Measurements from ENCODE around the gene DPH3. TPM values are rescaled to one million over a fixed set of nuclear protein-coding genes. Genes with fewer than 3 reads are reported as not detected.

Gene DPH3
- total RNA-seq, 1 donor from 2014 or later = 61.5 TPM

DNA sequence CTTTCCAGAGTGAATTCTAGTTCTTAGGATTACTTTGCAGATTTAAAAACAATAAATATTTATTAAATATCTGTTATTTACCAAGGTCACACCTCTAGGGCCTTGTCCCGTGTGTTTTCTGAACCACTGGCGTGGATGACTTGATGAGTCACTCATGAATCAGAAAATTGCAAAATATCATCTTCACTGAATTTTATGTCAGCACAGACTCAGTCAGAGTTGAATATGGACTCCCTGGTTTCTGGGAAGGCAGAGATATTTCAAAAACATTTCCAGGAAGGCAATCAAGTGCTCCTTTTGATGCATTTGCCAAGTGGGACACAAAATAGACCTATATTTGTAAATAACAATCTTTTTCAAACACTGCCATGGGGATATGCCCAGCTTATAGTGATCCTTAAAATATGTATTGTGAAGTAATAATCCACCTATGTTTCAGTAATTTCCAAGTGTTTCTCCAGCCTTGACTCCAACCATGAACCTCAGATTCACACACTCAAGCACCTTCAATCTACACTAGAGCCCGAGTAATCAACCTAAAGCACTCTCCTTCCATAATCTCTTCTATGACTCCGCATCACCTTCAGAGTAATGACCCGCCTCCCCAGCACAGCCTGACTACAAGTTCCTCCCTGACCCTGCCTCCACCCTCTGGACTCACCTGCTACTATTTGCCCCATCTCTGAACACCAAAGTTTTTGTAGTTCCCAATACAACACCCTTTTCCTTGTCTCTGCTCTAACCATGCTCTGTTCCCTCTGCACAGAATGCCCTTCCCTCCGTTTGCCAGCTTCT, 24.3 kb downstream of the DPH3 start:
- H3K79me2 ChIP-seq (ENCODE audit: insufficient read depth, low read length) = no peaks in the 10 kb centered on the region
- Mint-ChIP-seq H3K27me3 (ENCODE audit: low read depth, unreplicated experiment) (peaks cover 4% of the 10 kb centered on the region), H3K9me3 (ENCODE audit: unreplicated experiment) (no peaks in the 10 kb centered on the region), H3K4me1 (ENCODE audit: low read depth, unreplicated experiment) (peaks cover 11% of the 10 kb centered on the region), H3K4me3 (ENCODE audit: unreplicated experiment) (no peak overlapping the region), H3K27ac (ENCODE audit: unreplicated experiment) (no peak overlapping the region), H3K36me3 (ENCODE audit: low read depth, unreplicated experiment) (peaks cover 4% of the 10 kb centered on the region)
- no peak overlapping the region for H3K27ac ChIP-seq (ENCODE audit: low read depth, low read length)
- TF ChIP-seq, protein P1, sequence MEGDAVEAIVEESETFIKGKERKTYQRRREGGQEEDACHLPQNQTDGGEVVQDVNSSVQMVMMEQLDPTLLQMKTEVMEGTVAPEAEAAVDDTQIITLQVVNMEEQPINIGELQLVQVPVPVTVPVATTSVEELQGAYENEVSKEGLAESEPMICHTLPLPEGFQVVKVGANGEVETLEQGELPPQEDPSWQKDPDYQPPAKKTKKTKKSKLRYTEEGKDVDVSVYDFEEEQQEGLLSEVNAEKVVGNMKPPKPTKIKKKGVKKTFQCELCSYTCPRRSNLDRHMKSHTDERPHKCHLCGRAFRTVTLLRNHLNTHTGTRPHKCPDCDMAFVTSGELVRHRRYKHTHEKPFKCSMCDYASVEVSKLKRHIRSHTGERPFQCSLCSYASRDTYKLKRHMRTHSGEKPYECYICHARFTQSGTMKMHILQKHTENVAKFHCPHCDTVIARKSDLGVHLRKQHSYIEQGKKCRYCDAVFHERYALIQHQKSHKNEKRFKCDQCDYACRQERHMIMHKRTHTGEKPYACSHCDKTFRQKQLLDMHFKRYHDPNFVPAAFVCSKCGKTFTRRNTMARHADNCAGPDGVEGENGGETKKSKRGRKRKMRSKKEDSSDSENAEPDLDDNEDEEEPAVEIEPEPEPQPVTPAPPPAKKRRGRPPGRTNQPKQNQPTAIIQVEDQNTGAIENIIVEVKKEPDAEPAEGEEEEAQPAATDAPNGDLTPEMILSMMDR (IDR thresholded peaks at IDR 0.05; ENCODE audit: insufficient read depth, low read depth, low read length) = no peak
- TF ChIP-seq EZH2 (IDR thresholded peaks at IDR 0.05; ENCODE audit: insufficient read depth, low read length) = no peak
- H3K9ac ChIP-seq (ENCODE audit: low read length) = no peak overlapping the region
- peaks cover 11% of the 10 kb centered on the region for H3K4me1 ChIP-seq (ENCODE audit: insufficient read depth, low read length)
- no peaks in the 10 kb centered on the region for H3K27me3 ChIP-seq (ENCODE audit: insufficient read depth, low read length)
- H3K9me3 ChIP-seq (ENCODE audit: insufficient read depth, low read depth, low read length) = no peaks in the 10 kb centered on the region
- DNase-seq (ENCODE audit: low read depth) = peak; percentile 46
- H4K20me1 ChIP-seq (ENCODE audit: insufficient read depth, low read length) = no peaks in the 10 kb centered on the region
- H3K4me3 ChIP-seq (ENCODE audit: insufficient read depth, low read depth, low read length) = no peak overlapping the region
- no peak for FAIRE-seq
- H3K4me2 ChIP-seq (ENCODE audit: low read length) = no peak overlapping the region
- H3K36me3 ChIP-seq (ENCODE audit: insufficient read depth, low read length) = no peaks in the 10 kb centered on the region
- H2AFZ ChIP-seq (ENCODE audit: low read depth, low read length) = no peak overlapping the region

DNA sequence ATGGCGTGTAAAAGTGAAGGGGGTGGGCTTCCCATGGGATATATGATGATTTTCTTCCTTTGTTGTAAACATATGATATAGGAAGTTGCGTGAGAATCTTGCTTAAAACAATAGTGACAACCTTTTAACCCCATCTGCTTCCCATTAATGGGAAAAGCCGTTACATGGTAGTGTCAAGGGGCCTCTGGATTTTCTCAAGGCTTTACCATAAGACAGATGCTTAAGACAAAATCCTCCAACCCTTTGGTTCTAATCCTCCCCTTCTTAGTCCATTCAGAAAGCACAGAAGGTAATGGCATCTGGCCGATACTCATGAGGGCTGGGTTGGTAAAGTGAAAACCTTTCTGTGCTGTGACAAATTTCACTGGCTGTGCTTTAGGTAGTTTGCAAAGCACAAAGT, 25.0 kb downstream of the DPH3 start:
- TF ChIP-seq EZH2 (IDR thresholded peaks at IDR 0.05; ENCODE audit: insufficient read depth, low read length) = no peak
- TF ChIP-seq, protein P1 (IDR thresholded peaks at IDR 0.05; ENCODE audit: insufficient read depth, low read depth, low read length) = no peak
- Histone ChIP-seq H3K79me2 (ENCODE audit: insufficient read depth, low read length) (no peaks in the 10 kb centered on the region), H3K9me3 (ENCODE audit: insufficient read depth, low read depth, low read length) (no peaks in the 10 kb centered on the region), H3K4me2 (ENCODE audit: low read length) (no peak overlapping the region), H3K4me3 (ENCODE audit: insufficient read depth, low read depth, low read length) (no peak overlapping the region), H3K27ac (ENCODE audit: low read depth, low read length) (no peak overlapping the region), H3K27me3 (ENCODE audit: insufficient read depth, low read length) (no peaks in the 10 kb centered on the region), H3K36me3 (ENCODE audit: insufficient read depth, low read length) (no peaks in the 10 kb centered on the region), H4K20me1 (ENCODE audit: insufficient read depth, low read length) (no peaks in the 10 kb centered on the region), H3K9ac (ENCODE audit: low read length) (no peak overlapping the region), H2AFZ (ENCODE audit: low read depth, low read length) (no peak overlapping the region), H3K4me1 (ENCODE audit: insufficient read depth, low read length) (peaks cover 11% of the 10 kb centered on the region)
- no peak overlapping the region for H3K4me3 Mint-ChIP-seq (ENCODE audit: unreplicated experiment)
- DNase-seq (ENCODE audit: low read depth) = no peak
- H3K27ac Mint-ChIP-seq (ENCODE audit: unreplicated experiment) = no peak overlapping the region
- peaks cover 4% of the 10 kb centered on the region for H3K27me3 Mint-ChIP-seq (ENCODE audit: low read depth, unreplicated experiment)
- no peak for FAIRE-seq
- H3K9me3 Mint-ChIP-seq (ENCODE audit: unreplicated experiment) = no peaks in the 10 kb centered on the region
- H3K36me3 Mint-ChIP-seq (ENCODE audit: low read depth, unreplicated experiment) = peaks cover 4% of the 10 kb centered on the region
- H3K4me1 Mint-ChIP-seq (ENCODE audit: low read depth, unreplicated experiment) = peaks cover 11% of the 10 kb centered on the region
